Activated CD4-positive, alpha-beta T cell treated with anti-CD3 and anti-CD28 coated beads, Interleukin-2, Interleukin-4, amounts not matched to agents 100 ng/mL and 50 ng/mL, durations not matched to agents 16 hours and 8 hours (primary cell): ENCODE results near the gene FAH.
"Not testable (repeated sequence)": the region's sequence is repeated elsewhere in the genome, so short reads cannot be mapped to it uniquely, and the experiment has no call there.

Experiments used
- DNase-seq: peaks from one replicate; pipeline ENCODE4 v3.0.0-alpha.2; 2020; ENCODE audit warnings: low spot score

Gene FAH

DNA sequence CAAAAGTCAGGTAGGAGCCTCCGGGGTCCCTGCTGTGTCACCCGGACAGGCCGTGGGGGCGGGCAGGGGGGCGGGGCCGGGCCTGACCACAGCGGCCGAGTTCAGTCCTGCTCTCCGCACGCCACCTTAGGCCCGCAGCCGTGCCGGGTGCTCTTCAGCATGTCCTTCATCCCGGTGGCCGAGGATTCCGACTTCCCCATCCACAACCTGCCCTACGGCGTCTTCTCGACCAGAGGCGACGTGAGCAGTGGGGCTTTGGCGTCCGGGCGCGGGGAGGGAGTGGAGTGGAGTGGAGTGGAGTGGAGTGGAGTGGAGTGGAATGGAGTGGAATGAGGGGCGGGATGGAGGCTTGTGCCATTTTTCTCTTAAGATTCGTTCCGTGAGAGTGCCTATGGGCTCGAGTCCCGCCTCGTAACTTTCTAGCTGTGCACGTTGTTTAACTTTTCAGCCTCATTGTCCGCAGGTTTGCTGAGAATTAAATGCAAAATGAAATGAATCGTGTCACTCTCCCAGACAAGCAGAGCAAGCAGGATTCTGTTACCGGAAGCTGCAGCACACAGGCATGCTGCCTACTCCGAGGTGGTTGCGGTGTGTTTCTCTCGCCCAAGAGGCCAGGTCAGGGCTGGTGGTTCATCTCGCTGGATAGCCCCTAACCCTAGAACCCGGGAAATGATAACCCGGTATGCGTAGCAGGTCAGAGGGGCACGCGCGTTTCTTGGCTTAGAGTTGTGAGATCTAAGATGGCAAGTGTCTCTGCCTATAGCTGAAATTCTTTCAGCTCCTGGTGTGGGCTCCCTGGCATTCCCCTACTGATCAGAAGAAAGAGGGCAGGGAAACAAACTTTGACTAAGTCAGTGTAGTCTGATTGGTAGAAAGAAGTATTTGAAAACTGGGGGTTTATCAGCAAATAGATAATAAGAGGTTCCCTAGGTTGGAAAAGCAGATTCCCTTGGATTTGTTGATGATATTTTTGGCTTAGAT is at the start of gene FAH:
FAH (plus strand) TSS at position 104 of the 981 bp plus-strand sequence; CDS start at position 160, 56 bp downstream.
- DNase-seq, result peak; percentile 62

DNA sequence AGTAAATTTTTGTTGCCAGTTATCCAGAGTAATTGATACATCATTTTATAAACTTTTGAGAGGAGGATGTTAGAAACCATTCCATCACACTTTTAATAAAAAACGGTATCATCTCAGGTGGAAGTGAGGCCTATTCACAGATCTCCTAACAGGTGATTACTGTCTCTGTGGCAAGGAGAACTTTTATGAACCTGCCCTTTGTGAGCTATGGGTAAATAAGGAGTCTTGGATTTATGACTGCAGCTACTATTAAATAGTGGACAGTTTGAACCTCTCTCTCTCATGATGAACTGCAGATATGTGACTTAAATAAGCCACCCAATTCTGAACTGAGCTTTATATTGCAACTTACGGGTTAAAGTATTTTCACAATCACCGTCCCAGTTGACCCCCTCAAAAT is 47.6 kb upstream of the FAH start:
- DNase-seq, result no peak

DNA sequence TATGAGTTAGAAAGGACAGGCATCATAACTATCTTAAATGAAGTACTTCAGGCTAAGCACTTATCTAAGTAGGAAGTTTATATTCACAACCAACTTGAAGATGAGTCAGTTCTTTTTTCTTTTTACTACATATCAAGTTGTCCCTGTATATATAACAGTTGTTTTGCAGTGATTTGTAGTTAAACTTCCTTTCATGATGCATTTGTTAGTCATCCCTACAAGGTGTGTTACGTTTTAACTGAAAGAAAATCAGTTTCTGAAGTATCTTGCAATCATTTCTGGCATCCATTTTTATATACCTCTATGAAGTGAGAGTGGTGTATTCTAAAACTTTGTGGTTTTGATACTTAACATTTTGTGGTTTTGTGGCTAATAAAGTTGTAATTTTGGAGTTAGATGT is 47.2 kb upstream of the FAH start:
- DNase-seq, result peak; percentile 40

DNA sequence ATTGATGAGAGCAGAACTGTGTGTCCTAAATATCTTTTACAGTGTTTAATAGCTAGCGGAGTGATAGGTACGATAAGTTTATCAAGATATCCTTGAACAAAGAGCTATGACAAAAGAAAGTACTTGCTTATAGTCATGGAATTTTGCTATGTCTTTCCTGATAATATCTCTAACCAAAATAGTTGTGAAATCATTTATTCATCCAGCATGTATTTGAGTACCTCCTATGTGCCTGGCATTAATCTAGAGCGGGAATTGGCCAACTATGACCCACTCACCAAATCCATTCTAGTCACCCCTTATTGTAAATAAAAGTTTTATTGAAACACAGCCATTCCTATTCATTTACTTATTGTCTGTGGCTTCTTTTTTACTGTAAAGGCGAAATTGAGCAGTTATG is 46.7 kb upstream of the FAH start:
- no peak for DNase-seq

DNA sequence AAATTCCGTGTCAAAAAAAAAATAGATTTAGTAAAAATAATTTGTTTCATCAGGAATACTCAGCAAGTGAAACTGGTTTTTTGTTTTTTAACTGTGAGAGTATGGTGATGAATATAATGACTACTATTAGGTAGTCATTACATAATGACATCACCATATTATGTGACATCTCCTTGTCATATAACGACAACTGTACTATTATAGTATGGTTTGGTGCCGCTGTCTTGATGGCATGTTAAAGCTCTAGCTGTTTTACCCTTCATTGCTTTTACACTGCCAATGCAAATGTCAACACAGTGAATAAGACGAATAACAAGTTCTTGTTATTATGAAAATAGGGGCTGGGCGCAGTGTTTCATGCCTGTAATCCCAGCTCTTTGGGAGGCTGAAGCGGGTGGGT is 45.6 kb upstream of the FAH start:
- no peak for DNase-seq

DNA sequence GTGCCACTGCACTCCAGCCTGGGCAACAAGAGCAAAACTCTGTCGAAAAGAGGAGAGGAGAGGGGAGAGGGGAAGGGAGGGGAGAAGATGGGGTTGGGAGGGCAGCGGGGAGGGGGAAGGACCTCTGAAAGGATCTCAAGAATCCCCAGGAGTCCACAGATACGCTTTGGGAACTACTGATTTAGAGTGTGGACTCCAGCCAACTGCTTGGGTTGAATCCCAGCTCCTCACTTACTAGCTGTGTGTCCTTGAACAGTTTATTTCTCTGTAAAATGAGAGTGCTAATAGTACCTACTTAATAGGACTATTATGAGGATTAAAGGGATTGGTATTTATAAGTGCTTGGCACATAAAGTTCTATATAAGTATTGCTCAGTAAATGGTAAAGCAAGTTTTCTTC is 45.0 kb upstream of the FAH start:
- DNase-seq, result no peak

DNA sequence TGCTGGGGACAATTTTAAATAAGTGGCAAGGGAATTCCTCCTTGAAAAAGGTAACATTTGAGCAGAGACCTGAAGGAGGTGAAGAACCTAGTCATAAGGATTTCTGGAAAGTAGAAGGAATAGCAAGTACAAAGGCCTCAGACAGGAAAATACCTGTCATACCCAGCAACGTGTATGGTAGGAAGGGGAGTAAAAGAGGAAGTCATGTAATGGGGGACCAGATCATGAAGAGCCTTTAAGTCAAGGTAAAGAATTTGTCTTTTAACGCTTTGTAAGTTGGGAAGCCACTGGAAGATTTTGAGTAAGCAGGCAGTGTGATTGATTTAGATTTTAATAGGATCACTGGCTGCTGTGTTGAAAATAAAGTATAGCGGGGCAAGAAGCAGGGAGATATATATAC is 43.4 kb upstream of the FAH start:
- no peak for DNase-seq

DNA sequence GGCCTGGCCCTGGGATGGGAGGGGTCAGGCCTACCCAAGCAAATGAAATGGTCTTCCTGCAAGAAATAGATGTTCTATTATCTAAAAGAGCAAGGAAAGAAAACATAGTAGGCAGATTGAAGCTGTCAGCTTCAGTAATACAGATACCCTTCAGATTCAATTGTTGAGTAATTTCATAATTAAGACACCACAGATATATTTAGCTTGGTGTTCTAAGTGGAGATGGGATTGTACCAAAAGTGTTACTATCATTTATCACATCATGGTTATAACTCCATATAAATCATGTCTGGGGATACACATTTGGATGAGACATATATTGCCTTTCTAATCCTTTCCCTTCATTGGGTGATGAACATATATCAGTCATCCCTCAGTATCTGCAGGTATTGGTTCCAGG is 41.9 kb upstream of the FAH start:
- DNase-seq, result no peak

DNA sequence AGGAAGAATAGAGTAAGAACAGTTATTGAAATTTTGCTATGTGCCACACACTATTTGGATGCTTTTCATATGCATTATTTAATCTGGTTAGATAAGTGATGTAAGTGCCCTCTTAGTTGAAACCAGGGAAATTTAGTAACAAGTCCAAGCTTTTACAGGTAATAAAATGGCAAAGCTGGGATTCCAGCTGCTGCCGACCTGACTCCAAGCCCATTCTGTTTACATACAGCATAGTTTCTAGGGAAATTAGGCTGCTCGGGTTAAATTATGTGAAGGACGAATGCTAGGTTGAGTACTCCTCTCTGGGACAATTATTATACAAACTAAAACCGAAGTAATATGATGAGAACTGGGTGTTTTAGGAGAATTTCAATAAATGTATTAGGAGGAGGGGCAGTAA is 38.7 kb upstream of the FAH start:
- DNase-seq, result no peak

DNA sequence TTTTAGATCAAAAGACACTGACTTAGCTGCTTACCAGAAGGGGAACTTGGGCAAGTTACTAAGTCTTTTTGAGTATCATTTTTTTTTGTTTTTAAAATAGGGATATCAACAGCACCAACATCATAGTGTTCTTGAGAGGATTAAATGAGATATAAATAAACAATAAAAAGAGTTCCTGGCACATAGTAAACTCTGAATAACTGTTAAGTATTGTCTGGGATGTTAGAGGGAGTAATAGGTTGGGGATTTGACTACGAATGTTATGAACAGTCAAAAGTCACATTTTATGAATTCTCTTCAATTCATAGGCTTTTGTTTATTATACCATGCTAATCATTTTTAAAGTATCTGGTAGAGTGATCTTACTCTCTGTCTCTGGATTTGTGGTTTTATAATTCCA is 37.8 kb upstream of the FAH start:
- no peak for DNase-seq

DNA sequence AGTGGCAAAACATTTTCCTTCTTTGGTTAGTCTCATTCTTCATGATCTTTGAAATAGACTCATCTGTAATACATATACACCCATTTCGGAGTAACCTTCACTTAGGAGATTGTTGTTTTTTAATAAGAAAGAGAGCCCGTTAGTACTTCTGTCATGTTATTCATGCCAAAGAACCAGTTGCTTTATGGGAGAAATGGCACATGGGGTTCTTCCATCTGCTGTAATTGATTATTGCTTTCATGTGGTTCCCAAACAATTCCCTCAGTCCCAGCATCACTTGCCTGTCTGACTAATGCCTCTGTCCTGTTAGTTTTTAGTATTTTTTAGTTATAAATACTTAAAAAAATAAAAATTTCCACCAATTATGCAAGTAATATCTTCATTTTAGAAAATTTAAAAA is 33.8 kb upstream of the FAH start:
- no peak for DNase-seq

DNA sequence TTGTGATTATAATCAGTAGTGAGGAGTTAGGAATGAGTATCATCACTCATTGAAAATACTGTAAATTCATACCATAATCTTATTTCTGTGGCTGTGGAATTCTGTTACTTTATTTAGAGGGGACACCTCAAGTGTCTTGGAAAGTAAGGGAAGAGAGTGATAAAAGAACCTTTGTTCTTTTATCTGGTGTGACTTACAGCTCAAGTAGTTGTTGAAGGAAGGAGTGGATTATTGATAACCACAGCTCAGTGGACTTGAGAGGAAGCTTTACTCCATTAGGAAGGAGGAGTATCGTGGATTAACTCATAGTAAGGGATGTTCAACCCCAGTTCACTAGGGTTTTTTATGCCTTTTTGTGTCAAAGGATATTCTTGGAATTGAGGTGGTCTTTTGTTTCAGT is 32.2 kb upstream of the FAH start:
- DNase-seq, result no peak

DNA sequence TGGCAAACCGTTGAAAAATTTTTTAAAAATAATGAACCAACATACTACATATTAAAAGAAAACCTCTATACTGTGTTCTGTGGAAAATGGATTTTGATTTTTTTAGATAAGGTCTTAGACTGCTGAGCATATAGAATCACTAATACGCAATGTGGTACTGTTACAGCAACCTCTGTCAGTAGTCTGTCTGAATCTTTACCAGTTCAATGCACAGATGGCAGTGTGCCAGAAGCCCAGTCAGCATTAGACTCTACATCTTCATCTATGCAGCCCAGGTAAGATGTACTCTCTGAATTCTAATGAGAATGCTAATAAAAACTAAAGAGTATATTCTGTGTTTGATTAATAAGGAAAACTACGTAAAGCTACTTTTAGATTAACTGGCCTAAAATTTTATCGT is 31.3 kb upstream of the FAH start:
- no peak for DNase-seq

DNA sequence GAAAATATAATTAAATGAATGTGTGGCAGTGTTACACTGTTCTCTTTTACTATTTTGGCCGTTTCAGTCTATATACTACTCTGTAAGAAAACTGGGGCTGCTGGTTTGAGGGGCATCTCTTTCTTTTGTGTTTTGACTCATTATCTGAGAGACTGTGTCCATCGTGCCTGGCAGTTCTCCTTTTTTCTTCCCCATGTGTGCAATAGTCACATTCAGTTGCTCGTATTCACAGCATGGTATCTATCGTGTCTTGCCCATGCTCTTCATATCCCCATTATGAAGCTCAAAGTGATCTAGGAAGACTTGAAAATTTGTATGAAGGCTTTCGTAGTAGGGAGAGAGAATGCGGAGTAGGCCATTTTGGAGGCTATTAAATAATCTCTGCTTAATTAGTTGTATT is 29.8 kb upstream of the FAH start:
- no peak for DNase-seq

DNA sequence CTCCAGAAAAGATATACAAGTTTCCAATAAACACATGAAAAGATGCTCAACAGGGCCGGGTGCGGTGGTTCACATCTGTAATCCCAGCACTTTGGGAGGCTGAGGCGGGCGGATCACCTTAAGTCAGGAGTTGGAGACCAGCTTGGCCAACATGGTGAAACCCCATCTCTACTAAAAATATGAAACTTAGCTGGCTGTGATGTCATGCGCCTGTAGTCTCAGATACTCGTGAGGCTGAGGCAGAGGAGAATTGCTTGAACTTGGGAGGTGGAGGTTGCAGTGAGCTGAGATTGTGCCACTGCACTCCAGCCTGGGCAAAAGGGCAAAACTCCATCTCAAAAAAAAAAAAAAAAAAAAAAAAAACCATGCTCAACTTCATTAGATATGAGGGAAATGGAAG is 25.5 kb upstream of the FAH start:
- DNase-seq, result not testable (repeated sequence)

DNA sequence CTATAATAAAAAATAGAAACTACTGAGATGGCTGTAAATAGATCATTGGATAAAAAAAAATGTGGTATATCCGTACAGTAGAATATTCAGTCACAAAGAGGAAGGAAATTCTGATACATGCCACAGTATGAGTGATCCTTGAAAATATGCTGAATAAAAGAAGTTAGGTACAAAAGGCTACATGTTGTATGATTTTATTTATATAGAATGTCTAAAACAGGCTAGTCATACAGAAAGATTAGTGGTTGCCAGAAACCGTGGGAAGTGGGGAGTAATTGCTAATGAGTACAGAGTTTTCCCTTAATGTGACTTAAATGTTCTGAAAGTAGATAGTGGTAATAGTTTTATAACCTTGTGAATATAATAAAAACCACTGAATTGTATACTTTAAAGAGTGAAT is 24.9 kb upstream of the FAH start:
- no peak for DNase-seq

DNA sequence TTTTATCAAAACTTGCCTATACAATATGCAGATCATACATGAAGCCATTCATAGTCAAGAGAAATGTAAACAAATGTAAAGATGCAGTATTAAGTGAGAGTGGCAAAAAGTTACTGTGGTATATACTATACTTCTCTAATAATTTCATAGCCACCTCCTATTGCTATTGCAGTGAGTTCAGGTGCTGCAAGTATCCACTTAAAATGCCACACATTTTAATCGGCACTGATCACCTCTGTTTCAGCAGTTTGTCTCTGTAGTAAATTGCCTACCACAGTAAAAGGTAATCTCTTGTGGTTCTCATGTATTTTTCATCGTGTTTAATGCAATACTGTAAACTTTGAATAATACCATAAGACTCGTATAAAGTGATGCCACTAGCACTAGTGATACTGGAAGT is 20.4 kb upstream of the FAH start:
- no peak for DNase-seq

DNA sequence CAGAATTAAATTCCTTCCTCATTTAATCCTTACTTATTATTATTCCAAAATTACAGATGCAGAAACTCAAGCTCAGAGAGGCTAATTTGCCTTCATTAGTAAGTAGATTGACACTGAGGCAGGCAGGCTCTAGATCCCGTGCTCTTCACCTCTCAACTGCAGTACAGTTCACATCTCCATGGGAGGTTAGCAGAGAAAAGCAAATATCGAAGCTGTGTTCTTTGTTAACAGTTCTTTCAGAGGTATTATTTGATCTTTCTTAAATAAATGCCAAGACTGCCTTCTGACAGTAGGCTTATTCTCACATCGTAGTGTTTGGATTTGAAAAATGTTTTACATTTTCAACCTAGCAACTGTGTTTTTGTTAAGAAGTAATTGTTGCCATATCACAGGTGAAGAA is 15.9 kb upstream of the FAH start:
- DNase-seq, result no peak

DNA sequence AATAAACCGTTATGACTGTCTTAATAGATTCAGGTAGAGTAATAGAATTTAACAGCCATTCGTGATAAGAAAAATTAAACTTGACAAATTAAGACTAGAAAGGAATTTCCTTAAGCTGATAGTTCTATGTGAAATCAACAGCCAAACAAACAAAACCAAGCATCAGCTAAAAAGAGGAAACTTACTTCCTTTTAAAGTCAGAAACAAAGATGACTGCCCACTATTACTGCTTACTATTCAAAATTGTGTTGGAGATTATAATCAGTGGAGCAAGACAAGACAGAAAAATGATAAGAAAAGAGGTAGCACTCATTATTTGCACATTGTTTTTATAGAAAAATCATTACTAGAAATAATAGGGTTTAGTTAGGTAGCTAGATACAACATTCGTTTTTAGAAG is 13.8 kb upstream of the FAH start:
- no peak for DNase-seq

DNA sequence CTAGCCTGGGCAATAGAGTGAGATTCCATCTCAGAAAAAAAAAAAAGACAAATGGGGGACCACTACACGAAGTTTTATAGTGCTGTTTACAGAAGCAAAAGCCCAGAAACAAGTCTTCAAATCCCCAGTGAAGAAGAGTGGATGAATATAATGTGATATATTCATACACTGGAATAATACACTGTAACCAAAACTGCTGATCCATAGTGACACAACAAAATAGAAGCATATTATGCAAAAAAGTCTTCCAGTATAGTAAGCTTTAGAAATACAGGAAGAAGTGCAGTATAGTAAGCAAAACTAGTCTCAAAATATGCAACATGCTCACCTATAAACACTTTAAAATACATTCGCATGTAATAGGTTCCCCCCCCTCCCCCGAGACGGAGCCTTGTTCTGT is 11.9 kb upstream of the FAH start:
- DNase-seq, result no peak

DNA sequence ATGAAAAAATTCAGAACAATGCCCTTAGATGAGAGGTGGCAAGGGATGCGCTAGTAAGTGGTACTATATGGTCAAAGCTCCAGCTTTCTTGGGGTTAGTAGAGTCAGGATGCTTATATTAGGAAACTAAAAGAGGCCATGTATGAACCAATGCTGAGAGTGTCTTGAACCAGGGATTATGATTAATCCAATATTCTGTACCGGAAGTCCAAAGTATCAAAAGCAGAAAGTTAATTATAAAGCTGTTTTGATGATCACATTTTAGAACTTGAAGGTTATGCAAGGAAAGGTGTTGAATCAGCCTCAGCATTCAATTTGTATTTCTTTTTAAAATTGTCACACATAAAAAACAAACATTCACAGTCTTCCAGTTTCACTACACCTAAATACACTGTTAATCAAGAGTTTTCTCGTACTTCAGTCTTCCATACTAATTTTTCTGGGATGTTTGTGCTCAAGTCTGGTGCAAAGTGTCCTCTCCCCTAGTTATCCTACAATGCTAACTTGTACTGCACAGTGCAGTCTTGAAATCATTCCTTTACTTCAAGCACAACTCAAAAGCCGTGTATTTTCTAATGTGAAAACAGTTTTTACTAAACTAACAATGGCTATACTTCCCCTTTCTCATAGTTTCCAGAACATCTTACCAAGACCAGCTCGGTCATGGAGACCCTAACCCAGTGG is 10.7 kb upstream of the FAH start:
- DNase-seq, result no peak

DNA sequence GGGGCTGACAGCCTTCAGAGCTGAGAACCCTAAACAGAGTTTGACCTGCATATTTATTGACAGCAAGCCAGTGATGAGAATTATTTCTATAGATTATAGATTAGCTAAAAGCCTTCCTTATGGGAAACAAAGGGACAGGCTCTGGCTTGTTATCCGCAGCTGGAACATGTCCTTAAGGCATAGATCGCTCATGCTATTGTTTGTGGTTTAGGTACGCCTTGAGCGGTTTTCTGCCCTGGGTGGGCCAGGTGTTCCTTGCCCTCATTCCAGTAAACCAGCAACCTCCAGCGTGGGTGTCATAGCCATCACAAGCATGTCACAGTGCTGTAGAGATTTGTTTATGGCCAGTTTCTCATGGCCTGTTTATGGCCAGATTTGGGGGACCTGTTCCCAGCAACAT is 10.2 kb upstream of the FAH start:
- DNase-seq, result no peak

DNA sequence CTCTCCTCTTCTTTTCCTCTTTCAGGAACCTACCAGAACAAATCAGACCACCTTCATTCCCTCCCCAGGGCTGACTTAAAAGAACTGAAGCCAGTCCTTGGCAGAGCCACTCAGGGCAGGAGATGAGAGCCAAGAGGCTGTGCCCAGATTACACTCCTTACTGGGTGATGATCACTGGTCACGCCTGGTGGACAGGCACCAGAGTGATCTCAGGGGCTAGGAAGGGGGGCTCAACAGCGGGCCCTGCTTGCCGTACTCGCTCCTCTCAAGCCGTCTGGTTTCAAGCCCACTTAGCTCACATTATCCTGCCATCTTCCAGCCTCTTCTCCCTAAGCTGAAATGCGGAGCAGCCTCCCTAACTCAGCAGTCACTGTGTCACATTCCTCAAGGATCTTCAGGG is 1.7 kb upstream of the FAH start:
- no peak for DNase-seq

DNA sequence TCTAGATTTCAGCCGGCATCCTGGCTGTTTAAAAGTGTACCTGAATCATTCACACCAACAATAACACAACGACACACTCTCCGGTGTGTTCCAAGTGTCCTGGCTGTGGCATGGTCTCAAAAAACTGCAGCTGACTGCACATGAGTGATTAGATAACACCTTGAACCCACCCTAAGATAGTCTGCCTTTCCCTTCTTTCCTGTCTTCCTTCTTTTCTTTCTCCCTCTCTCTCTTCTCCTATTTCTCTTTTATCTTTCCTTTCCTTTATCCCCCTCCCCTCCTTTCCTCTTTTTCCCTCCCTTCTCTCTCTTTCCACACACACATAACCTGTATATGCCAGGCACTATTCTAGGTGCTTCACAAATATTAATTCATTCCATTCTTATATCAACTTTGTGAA is 1.2 kb upstream of the FAH start:
- no peak for DNase-seq
